ENCODE data around the gene FGGY. TPM values are rescaled to one million over a fixed set of nuclear protein-coding genes. Genes with fewer than 3 reads are reported as not detected.
A peak's percentile ranks its signal among the peaks of the same experiment; 100 is the strongest.

The FGGY gene
- total RNA-seq, 1 donor from 2014 or later: 12.6 TPM

DNA sequence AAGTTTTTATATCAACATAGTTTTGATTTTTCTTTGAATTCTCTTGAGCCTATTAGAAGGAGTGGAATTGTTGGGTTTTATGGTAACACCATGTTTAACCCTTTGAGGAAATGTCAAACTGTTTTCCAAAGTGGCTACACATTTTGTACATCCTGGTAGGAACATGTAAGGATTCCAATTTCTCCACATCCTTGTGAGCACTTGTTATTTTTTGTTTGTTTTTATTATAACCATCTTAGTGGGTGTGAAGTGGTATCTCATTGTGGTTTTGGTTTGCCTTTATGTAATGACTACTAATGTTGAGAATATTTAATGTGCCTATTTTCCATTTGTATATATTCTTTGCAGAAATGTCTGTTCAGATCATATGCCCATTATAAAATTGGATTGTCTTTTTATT, 120.5 kb downstream of the FGGY start:
- Mint-ChIP-seq H3K27me3 (no peaks in the 10 kb centered on the region), H3K9me3 (peaks cover 6% of the 10 kb centered on the region), H3K36me3 (no peaks in the 10 kb centered on the region), H3K27ac (no peak overlapping the region), H3K4me1 (ENCODE audit: unreplicated experiment) (peaks cover 29% of the 10 kb centered on the region), H3K4me3 (no peak overlapping the region)
- TF ChIP-seq, protein P1, sequence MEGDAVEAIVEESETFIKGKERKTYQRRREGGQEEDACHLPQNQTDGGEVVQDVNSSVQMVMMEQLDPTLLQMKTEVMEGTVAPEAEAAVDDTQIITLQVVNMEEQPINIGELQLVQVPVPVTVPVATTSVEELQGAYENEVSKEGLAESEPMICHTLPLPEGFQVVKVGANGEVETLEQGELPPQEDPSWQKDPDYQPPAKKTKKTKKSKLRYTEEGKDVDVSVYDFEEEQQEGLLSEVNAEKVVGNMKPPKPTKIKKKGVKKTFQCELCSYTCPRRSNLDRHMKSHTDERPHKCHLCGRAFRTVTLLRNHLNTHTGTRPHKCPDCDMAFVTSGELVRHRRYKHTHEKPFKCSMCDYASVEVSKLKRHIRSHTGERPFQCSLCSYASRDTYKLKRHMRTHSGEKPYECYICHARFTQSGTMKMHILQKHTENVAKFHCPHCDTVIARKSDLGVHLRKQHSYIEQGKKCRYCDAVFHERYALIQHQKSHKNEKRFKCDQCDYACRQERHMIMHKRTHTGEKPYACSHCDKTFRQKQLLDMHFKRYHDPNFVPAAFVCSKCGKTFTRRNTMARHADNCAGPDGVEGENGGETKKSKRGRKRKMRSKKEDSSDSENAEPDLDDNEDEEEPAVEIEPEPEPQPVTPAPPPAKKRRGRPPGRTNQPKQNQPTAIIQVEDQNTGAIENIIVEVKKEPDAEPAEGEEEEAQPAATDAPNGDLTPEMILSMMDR (conservative IDR thresholded peaks at IDR 0.05): no peak
- DNase-seq (ENCODE audit: extremely low spot score, unreplicated experiment): no peak

DNA sequence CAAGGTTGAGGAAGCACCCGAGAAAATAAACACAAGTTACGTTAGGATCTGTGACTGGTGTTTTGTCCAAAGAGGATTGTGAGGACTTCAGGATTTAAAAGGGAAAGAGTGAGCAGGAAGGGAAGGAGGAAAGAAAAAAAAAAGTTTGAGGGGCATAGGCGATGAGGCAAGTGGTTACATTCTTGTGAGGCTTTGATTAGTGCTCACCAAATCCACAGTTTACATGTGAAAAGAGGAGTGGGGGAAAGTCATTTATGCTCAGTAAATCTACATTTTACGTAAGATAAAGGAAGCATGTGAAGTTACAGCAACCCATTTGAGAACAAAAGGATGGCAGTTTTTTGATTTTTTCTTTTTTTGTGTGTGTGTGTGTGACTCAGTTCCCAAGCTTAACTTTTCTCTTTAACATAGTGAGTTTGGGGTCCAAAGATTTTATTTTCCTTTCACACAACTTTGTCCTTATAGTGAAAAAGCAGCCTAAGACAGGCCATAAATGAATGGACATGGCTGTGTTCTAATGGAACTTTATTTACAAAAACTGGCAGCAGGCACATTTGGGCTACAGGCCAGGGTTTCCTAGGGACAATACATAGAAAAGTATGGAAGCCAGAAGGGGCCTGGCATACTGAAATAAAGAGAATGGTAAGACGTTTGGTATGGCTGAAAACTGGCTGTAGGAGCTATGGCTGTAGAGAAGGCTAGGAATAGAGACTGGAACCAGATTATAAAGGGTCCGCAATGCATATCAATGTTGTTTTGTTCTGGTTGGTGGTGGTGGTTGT, 121.7 kb downstream of the FGGY start:
- no peaks in the 10 kb centered on the region for H3K27me3 Mint-ChIP-seq
- peaks cover 7% of the 10 kb centered on the region for H3K9me3 Mint-ChIP-seq
- TF ChIP-seq, protein P1 (conservative IDR thresholded peaks at IDR 0.05): no peak
- H3K4me1 Mint-ChIP-seq (ENCODE audit: unreplicated experiment): peaks cover 35% of the 10 kb centered on the region
- no peak overlapping the region for H3K4me3 Mint-ChIP-seq
- H3K27ac Mint-ChIP-seq: no peak overlapping the region
- no peaks in the 10 kb centered on the region for H3K36me3 Mint-ChIP-seq
- no peak for DNase-seq (ENCODE audit: extremely low spot score, unreplicated experiment)

DNA sequence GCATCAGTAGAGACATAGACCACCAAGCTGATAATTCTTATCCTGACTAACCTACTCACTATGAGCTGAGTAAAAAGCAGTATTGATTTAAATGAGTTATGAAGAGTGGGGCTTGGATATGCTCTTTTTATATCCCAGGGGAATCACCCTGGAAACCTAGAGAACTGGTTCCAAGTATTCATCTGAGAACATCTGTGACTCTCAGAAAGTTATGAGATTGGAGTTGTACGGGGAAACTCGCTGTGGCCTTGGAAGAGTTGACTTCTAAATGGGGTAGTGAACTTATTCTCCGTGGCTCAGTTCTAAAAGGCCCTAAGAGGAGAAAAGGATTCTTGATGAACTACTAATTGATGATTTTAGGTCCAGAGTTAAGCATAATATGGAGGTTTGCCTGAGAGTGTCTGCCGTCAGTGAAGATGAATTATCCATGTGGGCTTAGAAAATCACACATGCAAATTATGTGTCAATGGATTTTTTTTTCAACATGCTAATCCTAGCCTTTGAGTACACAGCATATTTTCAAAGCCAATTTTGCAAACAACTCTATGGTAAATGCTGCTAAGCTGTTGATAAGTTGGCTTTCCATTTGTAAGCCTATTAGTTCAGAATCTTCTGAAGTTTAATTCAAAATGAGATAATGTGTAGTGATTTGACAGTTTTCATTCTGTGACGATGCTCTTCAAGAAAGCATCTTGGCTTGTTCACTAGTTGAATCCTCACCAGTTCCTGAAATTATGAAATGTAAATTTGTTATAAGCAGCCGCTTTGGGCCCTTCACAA, 122.7 kb downstream of the FGGY start:
- Mint-ChIP-seq H3K9me3 (peaks cover 13% of the 10 kb centered on the region), H3K27ac (no peak overlapping the region), H3K4me3 (no peak overlapping the region), H3K36me3 (peaks cover 4% of the 10 kb centered on the region), H3K27me3 (no peaks in the 10 kb centered on the region), H3K4me1 (ENCODE audit: unreplicated experiment) (peaks cover 39% of the 10 kb centered on the region)
- TF ChIP-seq, protein P1 (conservative IDR thresholded peaks at IDR 0.05): no peak
- no peak for DNase-seq (ENCODE audit: extremely low spot score, unreplicated experiment)

DNA sequence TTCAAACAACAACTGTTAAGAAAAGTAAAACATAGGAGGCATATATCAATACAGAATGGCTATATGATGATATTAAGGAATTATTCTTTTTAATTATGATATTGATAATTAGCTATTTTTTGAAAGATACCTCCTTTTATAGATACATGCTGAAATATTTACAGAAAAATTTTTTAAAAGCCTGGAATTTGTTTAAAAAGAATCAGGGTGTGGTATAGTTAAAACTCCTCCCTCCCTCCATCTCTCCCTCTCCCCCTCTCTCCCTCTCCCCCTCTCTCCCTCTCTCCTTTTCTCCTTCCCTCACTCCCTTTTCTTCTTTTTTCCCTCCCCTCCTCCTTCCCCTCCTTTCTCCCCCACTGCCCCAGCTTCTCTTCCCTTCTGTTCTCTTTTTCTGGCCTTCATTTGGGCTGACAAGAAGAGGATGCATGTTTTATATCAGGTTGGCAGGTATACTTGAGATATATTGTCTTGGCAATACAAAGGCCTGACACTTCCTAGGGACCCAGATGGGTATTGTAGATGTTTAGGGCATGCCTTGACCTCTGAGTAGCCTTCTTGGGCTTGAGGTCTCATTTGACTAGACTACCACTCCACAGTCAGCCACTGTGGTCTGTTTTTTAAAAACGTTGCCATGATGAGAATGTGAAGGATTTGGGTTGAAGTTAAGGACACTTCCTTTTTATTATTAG, 124.5 kb downstream of the FGGY start:
- DNase-seq (ENCODE audit: extremely low spot score, unreplicated experiment): no peak
- Mint-ChIP-seq H3K36me3 (peaks cover 7% of the 10 kb centered on the region), H3K9me3 (peaks cover 15% of the 10 kb centered on the region), H3K4me1 (ENCODE audit: unreplicated experiment) (peaks cover 34% of the 10 kb centered on the region), H3K4me3 (no peak overlapping the region), H3K27me3 (no peaks in the 10 kb centered on the region), H3K27ac (peak overlapping the region; percentile 51)
- TF ChIP-seq, protein P1 (conservative IDR thresholded peaks at IDR 0.05): no peak

DNA sequence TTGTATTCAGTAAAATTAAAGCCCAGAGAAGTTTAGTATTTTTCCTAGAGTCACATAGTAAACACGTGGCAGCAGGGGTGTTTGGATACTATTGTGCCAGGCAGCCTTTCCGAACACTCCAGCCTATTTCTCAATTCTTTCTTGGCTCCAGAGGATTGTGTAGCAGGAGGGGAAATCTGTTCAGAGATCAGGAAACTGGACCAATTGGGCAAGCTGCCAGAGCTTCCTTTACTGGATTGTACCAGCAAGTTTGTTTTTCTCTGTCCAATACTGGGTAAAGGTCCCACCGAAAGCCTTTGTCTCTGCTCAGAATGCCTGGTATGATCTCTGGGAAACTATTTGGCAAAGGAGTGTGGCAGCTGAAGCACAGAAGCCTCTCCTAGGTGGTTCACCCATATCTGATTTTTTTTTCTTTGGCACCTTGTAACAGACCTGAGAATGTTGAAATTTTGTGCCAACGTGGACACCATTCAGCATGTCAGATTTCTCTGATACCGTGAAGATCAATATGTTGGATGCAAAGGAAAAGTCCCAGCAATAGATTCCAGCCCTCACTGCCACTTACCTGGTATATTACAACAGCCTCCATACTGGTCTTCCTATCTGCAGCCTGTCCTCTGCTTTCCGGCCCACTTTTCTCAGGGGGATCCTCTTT, 126.2 kb downstream of the FGGY start:
- Mint-ChIP-seq H3K27ac (no peak overlapping the region), H3K4me3 (peak overlapping the region; percentile 31), H3K9me3 (peaks cover 18% of the 10 kb centered on the region), H3K27me3 (no peaks in the 10 kb centered on the region), H3K4me1 (ENCODE audit: unreplicated experiment) (peaks cover 41% of the 10 kb centered on the region), H3K36me3 (peaks cover 7% of the 10 kb centered on the region)
- DNase-seq (ENCODE audit: extremely low spot score, unreplicated experiment): no peak
- TF ChIP-seq, protein P1 (conservative IDR thresholded peaks at IDR 0.05): no peak

Measured in type B pancreatic cell (in vitro differentiated cells).